ENCODE data around the gene SAAL1. TPM values are rescaled to one million over a fixed set of nuclear protein-coding genes. Genes with fewer than 3 reads are reported as not detected.

Gene SAAL1
- total RNA-seq, 4 donors from 2014 or later = 0.77 to 29.9 (median 12.7) TPM

DNA sequence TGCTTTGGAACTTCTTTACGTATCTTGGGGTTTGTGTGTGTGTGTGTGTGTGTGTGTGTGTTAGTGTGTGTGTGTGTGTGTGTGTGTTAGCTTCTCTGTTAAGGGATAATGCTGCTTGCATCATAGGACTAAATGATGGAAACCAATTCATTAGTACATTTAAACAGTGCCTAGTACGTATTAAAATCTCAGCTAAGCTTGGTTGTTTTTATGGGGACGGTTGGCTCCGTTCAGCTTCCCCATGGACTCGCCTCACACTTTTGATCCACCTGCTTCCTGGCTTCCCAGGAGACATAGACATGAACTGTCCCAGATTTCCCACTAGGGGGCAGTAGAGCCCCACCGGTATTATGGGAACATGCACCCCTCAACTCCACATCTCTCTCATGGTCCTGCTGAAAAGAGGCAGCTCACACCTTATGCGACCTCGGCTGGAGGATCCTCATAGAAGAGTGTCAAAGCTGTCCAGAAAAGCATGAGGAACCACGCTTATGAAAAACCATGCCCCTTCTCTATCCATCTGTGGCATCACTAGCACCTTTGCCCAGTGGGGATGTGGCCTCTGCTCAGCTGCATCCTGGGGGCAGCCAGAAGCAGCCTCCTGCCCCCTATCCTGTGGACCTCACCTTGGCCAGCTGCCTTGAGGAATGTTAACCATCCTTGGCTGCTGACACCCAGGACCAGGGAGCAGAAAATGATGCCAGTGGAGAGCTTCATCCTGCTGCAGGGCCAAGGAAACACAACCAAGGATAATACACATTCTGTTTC is 9.7 kb upstream of the SAAL1 start:
- no peak for TF ChIP-seq POLR2A (IDR thresholded peaks at IDR 0.05)
- peak; percentile 48 to 65 (median 62) for TF ChIP-seq CTCF (IDR thresholded peaks at IDR 0.05)
- H3K27ac ChIP-seq = no peak overlapping the region
- H3K4me1 ChIP-seq = no peaks in the 10 kb centered on the region
- H3K27me3 ChIP-seq = no peaks in the 10 kb centered on the region
- no peaks in the 10 kb centered on the region for H3K36me3 ChIP-seq
- intact Hi-C loops (cut with DNase I; ENCODE audit: low total_unique reads) = no loop called here
- H3K4me3 ChIP-seq = no peak overlapping the region
- no peaks in the 10 kb centered on the region for H3K9me3 ChIP-seq
- peak; percentile 31 to 36 for DNase-seq

DNA sequence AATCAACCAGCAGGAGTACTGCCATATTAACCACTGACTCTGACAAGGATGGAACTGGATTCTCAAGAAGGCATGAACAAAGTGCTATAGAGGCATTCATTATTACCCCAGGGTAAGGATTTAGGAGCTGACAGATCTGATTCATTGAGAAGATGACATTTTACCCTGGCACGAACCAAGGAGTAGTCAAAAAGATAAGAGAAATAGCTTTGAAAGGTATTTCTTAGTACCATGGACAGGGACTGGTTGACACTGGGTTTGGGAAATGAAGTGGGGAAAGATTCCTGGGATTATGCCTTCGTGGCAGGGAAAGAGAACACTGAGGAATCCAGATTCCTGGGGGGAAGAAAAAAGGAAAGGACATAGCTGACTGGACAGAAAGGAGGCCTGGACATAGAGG is 5.1 kb upstream of the SAAL1 start:
- DNase-seq = no peak
- intact Hi-C loops (cut with DNase I; ENCODE audit: low total_unique reads) = no loop called here
- no peaks in the 10 kb centered on the region for H3K36me3 ChIP-seq
- H3K27me3 ChIP-seq = no peaks in the 10 kb centered on the region
- H3K4me3 ChIP-seq = no peak overlapping the region
- TF ChIP-seq CTCF (IDR thresholded peaks at IDR 0.05) (no peak), POLR2A (IDR thresholded peaks at IDR 0.05) (no peak)
- H3K9me3 ChIP-seq = no peaks in the 10 kb centered on the region
- no peaks in the 10 kb centered on the region for H3K4me1 ChIP-seq
- no peak overlapping the region for H3K27ac ChIP-seq

GRCh38 chr11:18108254-18108653 is 2.4 kb upstream of the SAAL1 start:
- Histone ChIP-seq H3K9me3 (no peaks in the 10 kb centered on the region), H3K27ac (no peak overlapping the region), H3K4me3 (no peak overlapping the region), H3K27me3 (no peaks in the 10 kb centered on the region), H3K4me1 (no peaks in the 10 kb centered on the region), H3K36me3 (no peaks in the 10 kb centered on the region)
- TF ChIP-seq POLR2A (IDR thresholded peaks at IDR 0.05) (no peak), CTCF (IDR thresholded peaks at IDR 0.05) (no peak)
- intact Hi-C loops (cut with DNase I; ENCODE audit: low total_unique reads) = no loop called here
- no peak for DNase-seq

DNA sequence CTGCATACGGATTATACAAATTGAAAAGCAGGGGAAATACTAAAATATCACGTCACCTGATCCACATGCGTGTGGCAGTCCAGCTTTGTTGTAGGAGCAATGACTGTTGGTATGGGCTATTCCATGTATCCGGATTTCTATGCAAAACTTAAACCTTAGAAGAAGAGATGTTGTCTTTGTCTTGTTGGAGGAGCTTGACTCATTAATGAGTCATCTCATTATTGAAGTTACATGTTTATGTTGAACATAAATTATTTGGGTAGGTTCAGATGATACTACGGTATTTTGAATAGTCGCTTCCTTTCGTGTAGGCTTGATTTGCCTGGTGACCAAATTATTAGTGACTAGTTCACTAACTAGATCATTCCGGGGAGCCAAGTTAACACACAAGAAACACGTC is 806 bp upstream of the SAAL1 start:
- intact Hi-C loops (cut with DNase I; ENCODE audit: low total_unique reads) = no loop called here
- no peak for DNase-seq
- no peaks in the 10 kb centered on the region for H3K4me1 ChIP-seq
- H3K36me3 ChIP-seq = no peaks in the 10 kb centered on the region
- H3K27me3 ChIP-seq = no peaks in the 10 kb centered on the region
- no peak overlapping the region for H3K4me3 ChIP-seq
- no peak for TF ChIP-seq CTCF (IDR thresholded peaks at IDR 0.05)
- H3K9me3 ChIP-seq = no peaks in the 10 kb centered on the region
- no peak overlapping the region for H3K27ac ChIP-seq

- intact Hi-C loops (cut with DNase I; ENCODE audit: low total_unique reads) = no loop called here
- no peak for DNase-seq
Measured at GRCh38 chr11:18105086-18105801, 638 bp downstream of the SAAL1 start.

More at GRCh38 chr11:18105086-18105801, 638 bp downstream of the SAAL1 start:
- Histone ChIP-seq H3K4me3 (peak overlapping the region; percentile 85 to 99), H3K4me1 (no peaks in the 10 kb centered on the region), H3K27ac (peak overlapping the region; percentile 70 to 72), H3K36me3 (no peaks in the 10 kb centered on the region), H3K9me3 (no peaks in the 10 kb centered on the region), H3K27me3 (no peaks in the 10 kb centered on the region)
- TF ChIP-seq POLR2A (IDR thresholded peaks at IDR 0.05) (no peak), CTCF (IDR thresholded peaks at IDR 0.05) (no peak)

Data from uterus (tissue), 4 donors.